K562 treated with DMSO at 1 percent for 4 hours (cell line): ENCODE measurements around the gene ALG10. TPM values are rescaled to one million over a fixed set of nuclear protein-coding genes. Genes with fewer than 3 reads are reported as not detected.

Experiments
- total RNA-seq: library from RNA; unstranded; fragments of 300-600 nt; gene quantifications from 2 replicates; pipeline ENCODE4 v1.2.3, GENCODE V29; 2022; ENCODE audit not compliant: insufficient read depth

The ALG10 gene, protein sequence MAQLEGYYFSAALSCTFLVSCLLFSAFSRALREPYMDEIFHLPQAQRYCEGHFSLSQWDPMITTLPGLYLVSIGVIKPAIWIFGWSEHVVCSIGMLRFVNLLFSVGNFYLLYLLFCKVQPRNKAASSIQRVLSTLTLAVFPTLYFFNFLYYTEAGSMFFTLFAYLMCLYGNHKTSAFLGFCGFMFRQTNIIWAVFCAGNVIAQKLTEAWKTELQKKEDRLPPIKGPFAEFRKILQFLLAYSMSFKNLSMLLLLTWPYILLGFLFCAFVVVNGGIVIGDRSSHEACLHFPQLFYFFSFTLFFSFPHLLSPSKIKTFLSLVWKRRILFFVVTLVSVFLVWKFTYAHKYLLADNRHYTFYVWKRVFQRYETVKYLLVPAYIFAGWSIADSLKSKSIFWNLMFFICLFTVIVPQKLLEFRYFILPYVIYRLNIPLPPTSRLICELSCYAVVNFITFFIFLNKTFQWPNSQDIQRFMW
- 2.0 and 2.3 TPM in 2 replicates for total RNA-seq

DNA sequence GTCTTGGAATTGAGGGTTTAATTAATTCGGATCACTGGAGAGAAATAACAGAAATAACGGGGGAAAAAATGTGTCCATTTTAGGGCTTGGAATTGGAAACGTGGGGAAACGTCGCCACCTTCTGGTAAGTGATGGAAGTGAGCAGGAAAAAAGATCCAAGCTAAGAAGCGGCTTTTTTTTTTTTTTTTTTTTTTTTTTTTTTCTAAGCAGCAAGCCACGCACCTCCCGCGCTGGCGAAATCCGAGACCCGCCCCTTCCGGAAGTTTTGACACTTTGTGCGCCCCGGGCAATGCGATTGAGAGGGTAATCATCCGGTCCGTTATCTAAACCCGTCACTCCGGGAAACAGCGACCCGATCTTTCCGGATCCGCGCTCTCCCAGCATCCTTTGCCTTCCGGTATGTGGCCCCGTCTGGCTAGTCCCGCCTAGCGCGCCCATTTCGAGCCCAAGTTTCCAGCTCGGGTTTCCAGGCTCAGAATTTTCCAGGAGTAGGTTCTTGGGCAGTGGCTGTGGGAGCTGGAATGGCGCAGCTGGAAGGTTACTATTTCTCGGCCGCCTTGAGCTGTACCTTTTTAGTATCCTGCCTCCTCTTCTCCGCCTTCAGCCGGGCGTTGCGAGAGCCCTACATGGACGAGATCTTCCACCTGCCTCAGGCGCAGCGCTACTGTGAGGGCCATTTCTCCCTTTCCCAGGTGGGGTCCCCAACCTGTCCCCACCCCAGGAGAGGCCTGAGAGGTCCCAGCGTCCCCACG, at the start of gene ALG10:
Gene ALG10 (plus strand): TSS at position 418 of the 752 bp plus-strand sequence. CDS start 104 bp downstream, at position 522.

